Endothelial cell of umbilical vein (primary cell): ENCODE results near the gene FAM163A. TPM values are rescaled to one million over a fixed set of nuclear protein-coding genes. Genes with fewer than 3 reads are reported as not detected.

Experiments used
- BruUV-seq: library from RNA; stranded (reverse); fragments of 400-500 nt; replicated peaks from 2 replicates; lab custom pipeline; 2021; lab: Mats Ljungman, UMichigan
- CTCF ChIA-PET: fragments of 300-600, 350-600 bp; sonication (Branson Sonifier 250); formaldehyde crosslinking; loops from one replicate; lab custom pipeline; 2021; ENCODE audit warnings: antibody characterized with exemption, inconsistent platforms; lab: Charles Lee
- POLR2A ChIA-PET: fragments of 300-600, 350-600 bp; sonication (Branson Sonifier 250); formaldehyde crosslinking; loops from one replicate; lab custom pipeline; 2021; ENCODE audit warnings: antibody characterized with exemption, inconsistent platforms; lab: Charles Lee
- DNase-seq: peaks from one replicate; pipeline ENCODE4 v3.0.0-alpha.2; 2011; ENCODE audit warnings: low read depth, low spot score
- FAIRE-seq: peaks from 2 replicates; lab custom pipeline; 2011; peaks lifted over from hg19 to GRCh38; lab: Jason Lieb, UNC
- H2AFZ ChIP-seq: 2 replicates; pipeline ENCODE4 v1.6.0; 2012; ENCODE audit warnings: low read depth, low read length, control low read depth, inconsistent platforms
- H3K27ac ChIP-seq: 2 replicates; pipeline ENCODE4 v1.5.1; 2011; ENCODE audit warnings: low read depth, mild to moderate bottlenecking, control low read depth, low read length, moderate library complexity; ENCODE audit not compliant: insufficient read depth
- H3K27me3 ChIP-seq, 2 experiments: 2 replicates each; pipeline versions ENCODE4 v1.6.0 to v1.6.1; 2011; ENCODE audit warnings: low read length in 2 of 2, mixed read lengths in 1 of 2; ENCODE audit not compliant: control insufficient read depth in 2 of 2, insufficient read depth in 2 of 2
- H3K36me3 ChIP-seq, 2 experiments: 2 replicates in 1 of 2; 3 replicates in 1 of 2; pipeline ENCODE4 v1.5.1; 2011; ENCODE audit warnings: low read length in 2 of 2, mild to moderate bottlenecking in 1 of 2, moderate library complexity in 1 of 2; ENCODE audit not compliant: control insufficient read depth in 2 of 2, insufficient read depth in 2 of 2; ENCODE audit errors: extremely low read depth in 1 of 2
- H3K4me1 ChIP-seq: 3 replicates; pipeline ENCODE4 v1.5.1; 2011; ENCODE audit warnings: mild to moderate bottlenecking, low read length; ENCODE audit not compliant: control insufficient read depth, insufficient read depth; ENCODE audit errors: extremely low read depth
- H3K4me2 ChIP-seq: 2 replicates; pipeline ENCODE4 v1.6.1; 2011; ENCODE audit warnings: low read length, control low read depth, mixed read lengths; ENCODE audit not compliant: insufficient read depth
- H3K4me3 ChIP-seq, 3 experiments: fragments of 200-600 bp in 1 of 3; sonication (generic), shearing (Covaris generic) in 1 of 3; replicated peaks in 1 of 3; 2 replicates each; pipeline ENCODE4 v1.5.1; 2011 to 2016; ENCODE audit warnings: control low read depth in 3 of 3, low read length in 3 of 3, mild to moderate bottlenecking in 2 of 3, inconsistent platforms in 1 of 3, low read depth in 1 of 3, moderate library complexity in 1 of 3; ENCODE audit not compliant: insufficient read depth in 1 of 3
- H3K79me2 ChIP-seq: 2 replicates; pipeline ENCODE4 v1.6.0; 2012; ENCODE audit warnings: low read length, inconsistent platforms; ENCODE audit not compliant: control insufficient read depth, insufficient read depth
- H3K9ac ChIP-seq: replicated peaks from 2 replicates; pipeline ENCODE3; 2011; ENCODE audit warnings: low read length, control low read depth; ENCODE audit not compliant: insufficient read depth; ENCODE audit errors: extremely low read depth
- H3K9me1 ChIP-seq: replicated peaks from 3 replicates; pipeline ENCODE4 v1.6.0; 2011; ENCODE audit warnings: mild to moderate bottlenecking, low read length; ENCODE audit not compliant: control insufficient read depth, insufficient read depth; ENCODE audit errors: extremely low read depth
- H3K9me3 ChIP-seq: replicated peaks from 2 replicates; pipeline ENCODE4 v1.5.1; 2012; ENCODE audit warnings: low read length, inconsistent platforms; ENCODE audit not compliant: control insufficient read depth, insufficient read depth
- H4K20me1 ChIP-seq: replicated peaks from 2 replicates; pipeline ENCODE3; 2011; ENCODE audit warnings: mild to moderate bottlenecking, low read length; ENCODE audit not compliant: control insufficient read depth, insufficient read depth; ENCODE audit errors: extremely low read depth
- CTCF ChIP-seq, 2 donors: IDR thresholded peaks; 1 replicate in 1 of 2; 2 replicates in 1 of 2; pipeline ENCODE4 v1.5.1; 2011; ENCODE audit warnings: low read length in 2 of 2, mild to moderate bottlenecking in 2 of 2, moderate library complexity in 2 of 2, control low read depth in 1 of 2, inconsistent platforms in 1 of 2, low read depth in 1 of 2; ENCODE audit not compliant: insufficient read depth in 1 of 2; ENCODE audit errors: extremely low read depth in 1 of 2
- EZH2 ChIP-seq: IDR thresholded peaks from 2 replicates; pipeline ENCODE4 v1.6.1; 2012; ENCODE audit warnings: borderline replicate concordance, low read depth, mild to moderate bottlenecking, moderate library complexity, low read length, inconsistent platforms; ENCODE audit not compliant: severe bottlenecking
- FOS ChIP-seq: IDR thresholded peaks from 2 replicates; pipeline ENCODE4 v1.6.1; 2011; ENCODE audit warnings: mild to moderate bottlenecking, low read length, moderate library complexity, borderline replicate concordance; ENCODE audit not compliant: insufficient read depth
- GATA2 ChIP-seq: IDR thresholded peaks from 2 replicates; pipeline ENCODE4 v1.7.0; 2011; ENCODE audit warnings: low read depth, mild to moderate bottlenecking, moderate library complexity, mixed read lengths, low read length; ENCODE audit not compliant: insufficient read length, insufficient read depth
- JUN ChIP-seq: IDR thresholded peaks from 2 replicates; pipeline ENCODE4 v1.6.1; 2011; ENCODE audit warnings: borderline replicate concordance, low read depth; ENCODE audit not compliant: insufficient read length, insufficient read depth
- MYC ChIP-seq: IDR thresholded peaks from one replicate; pipeline ENCODE4 v1.6.1; 2011; ENCODE audit warnings: mild to moderate bottlenecking, low read depth, low read length
- POLR2A ChIP-seq: IDR thresholded peaks from 2 replicates; pipeline ENCODE4 v1.6.1; 2012; ENCODE audit warnings: low read depth, mild to moderate bottlenecking, control low read depth, low read length
- POLR2AphosphoS5 ChIP-seq: IDR thresholded peaks from 2 replicates; pipeline ENCODE4 v1.6.1; 2012; ENCODE audit warnings: low read depth, mild to moderate bottlenecking, control low read depth, low read length, moderate library complexity; ENCODE audit not compliant: insufficient read depth
- dilution Hi-C: fragments of 300-500 bp; cut with MboI; formaldehyde crosslinking; loops from one replicate; pipeline ENCODE4 v1.15.0; 2019; ENCODE audit warnings: low sequenced_read_pairs; ENCODE audit not compliant: extremely low pct_ligation_motif_present
- intact Hi-C: fragments of 100-400 bp; cut with micrococcal nuclease; formaldehyde crosslinking; loops from one replicate; pipeline ENCODE4 v1.10.0; 2022
- polyA plus RNA-seq, 4 experiments: library from polyadenylated mRNA; depleted of rRNA in 3 of 4; stranded (reverse) in 3 of 4; unstranded in 1 of 4; fragments of >200 nt; gene quantifications; 2 replicates each; pipeline versions ENCODE4 v1.2.1 to v1.2.3, GENCODE V29; 2011 to 2012; ENCODE audit warnings: missing spikeins in 1 of 4
- total RNA-seq: library from RNA; stranded (reverse); gene quantifications from 2 replicates; pipeline ENCODE4 v1.2.3, GENCODE V29; 2021
- TF ChIP-seq, protein P1 (sequence below): IDR thresholded peaks from 2 replicates; pipeline ENCODE4 v1.6.1; 2011; ENCODE audit not compliant: insufficient read depth, insufficient read length

Gene FAM163A
- total and polyA plus RNA-seq, 2 donors (not counting 3 experiments of a cell fraction or from before 2014, with no cell fraction given) = not detected

DNA sequence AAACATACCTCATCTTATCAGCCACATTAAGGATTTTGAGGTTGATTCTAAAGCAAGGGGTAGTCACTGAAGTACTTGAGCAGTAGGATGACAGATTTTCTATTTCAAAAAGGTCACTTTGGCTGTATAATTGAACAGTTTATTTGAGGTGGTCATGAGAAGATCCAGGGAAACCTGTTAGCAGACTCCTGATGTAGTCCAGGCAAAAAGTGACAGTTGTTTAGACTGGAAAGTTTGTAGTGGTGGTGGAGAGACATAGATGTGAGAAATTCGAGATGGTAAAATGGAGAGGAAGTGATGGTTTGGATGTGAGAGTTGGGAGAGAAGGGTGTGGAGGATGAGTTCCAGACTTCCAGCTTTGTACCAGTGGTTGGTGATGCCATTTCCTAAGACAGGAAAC lies 7.5 kb downstream of the FAM163A start:
- Histone ChIP-seq H3K79me2 (no peaks in the 10 kb centered on the region), H3K9ac (no peak overlapping the region), H3K27me3 (peaks cover 21 to 39% of the 10 kb centered on the region in 2 experiments), H3K4me3 (no peak overlapping the region), H3K9me1 (no peaks in the 10 kb centered on the region), H2AFZ (no peak overlapping the region), H3K4me1 (no peaks in the 10 kb centered on the region), H4K20me1 (no peaks in the 10 kb centered on the region), H3K9me3 (no peaks in the 10 kb centered on the region), H3K4me2 (no peak overlapping the region), H3K27ac (no peak overlapping the region), H3K36me3 (no peaks in the 10 kb centered on the region)
- BruUV-seq = no TSS peak
- intact Hi-C loops = no loop called here
- POLR2A ChIA-PET = no interaction called here
- TF ChIP-seq JUN = no peak
- TF ChIP-seq, protein P1, sequence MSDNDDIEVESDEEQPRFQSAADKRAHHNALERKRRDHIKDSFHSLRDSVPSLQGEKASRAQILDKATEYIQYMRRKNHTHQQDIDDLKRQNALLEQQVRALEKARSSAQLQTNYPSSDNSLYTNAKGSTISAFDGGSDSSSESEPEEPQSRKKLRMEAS = no peak
- TF ChIP-seq FOS = no peak
- no peak for TF ChIP-seq MYC
- TF ChIP-seq CTCF (IDR thresholded peaks at IDR 0.05; ENCODE audit: extremely low read depth in 1 of 2, insufficient read depth in 1 of 2, low read depth in 1 of 2, low read length in 2 of 2) = no peak
- TF ChIP-seq POLR2A = no peak
- TF ChIP-seq EZH2 = no peak
- TF ChIP-seq POLR2AphosphoS5 = no peak
- no peak for TF ChIP-seq GATA2
- FAIRE-seq = no peak
- no peak for DNase-seq
- CTCF ChIA-PET = interaction anchor here (1.1 to 1.5 kb wide), 3 partner anchors 12 to 23 kb away, joined by 3 to 6 read pairs (median 4); no protein-coding TSS in a partner anchor
- dilution Hi-C loops = no loop called here
